NOMO-1 treated with dmso at 0.1 percent for 144 hours (cell line): ENCODE data around the gene PADI4.
A peak's percentile ranks its signal among the peaks of the same experiment; 100 is the strongest.
"Not testable (repeated sequence)": the region's sequence is repeated elsewhere in the genome, so short reads cannot be mapped to it uniquely, and the experiment has no call there.

Experiments
- DNase-seq: peaks from one replicate; lab custom pipeline; 2025; ENCODE audit not compliant: unreplicated experiment; lab: John Stamatoyannopoulos, UW

Gene PADI4

GRCh38 chr1:17313530-17314309, 5.7 kb downstream of the PADI4 start:
- no peak for DNase-seq

- no peak for DNase-seq
Observed at GRCh38 chr1:17314491-17314971, 6.5 kb downstream of the PADI4 start.

GRCh38 chr1:17315542-17316130, 7.6 kb downstream of the PADI4 start:
- DNase-seq = no peak

- no peak for DNase-seq
Observed at GRCh38 chr1:17316704-17317103, 8.7 kb downstream of the PADI4 start.

- no peak for DNase-seq
Observed at GRCh38 chr1:17318262-17318661, 10.3 kb downstream of the PADI4 start.

GRCh38 chr1:17319561-17320350, 11.8 kb downstream of the PADI4 start:
- no peak for DNase-seq

- DNase-seq = not testable (repeated sequence)
Observed at GRCh38 chr1:17321857-17322390, 13.9 kb downstream of the PADI4 start.

GRCh38 chr1:17328855-17329254, 20.9 kb downstream of the PADI4 start:
- no peak for DNase-seq

GRCh38 chr1:17329610-17330009, 21.6 kb downstream of the PADI4 start:
- no peak for DNase-seq

GRCh38 chr1:17330856-17331255, 22.9 kb downstream of the PADI4 start:
- no peak for DNase-seq

- no peak for DNase-seq
Observed at GRCh38 chr1:17333081-17333480, 25.1 kb downstream of the PADI4 start.

- peak; percentile 52 for DNase-seq
Observed at GRCh38 chr1:17335821-17336710, 28.1 kb downstream of the PADI4 start.

GRCh38 chr1:17338706-17339493, 30.9 kb downstream of the PADI4 start:
- DNase-seq = no peak

- no peak for DNase-seq
Observed at GRCh38 chr1:17339521-17339920, 31.5 kb downstream of the PADI4 start.

- no peak for DNase-seq
Observed at GRCh38 chr1:17340358-17340757, 32.4 kb downstream of the PADI4 start.

- DNase-seq = no peak
Observed at GRCh38 chr1:17342014-17342441, 34.0 kb downstream of the PADI4 start.

- DNase-seq = not testable (repeated sequence)
Observed at GRCh38 chr1:17345506-17345905, 37.5 kb downstream of the PADI4 start.

- no peak for DNase-seq
Observed at GRCh38 chr1:17346046-17346789, 38.2 kb downstream of the PADI4 start.
